ENCODE measurements around the gene CHN2.
A peak's percentile ranks its signal among the peaks of the same experiment; 100 is the strongest.

CHN2 gene

GRCh38 chr7:29406366-29406765 is 211.8 kb downstream of the CHN2 start:
- H3K27ac ChIP-seq (ENCODE audit: insufficient read depth, low read length, poor library complexity, severe bottlenecking): no peak overlapping the region
- no peaks in the 10 kb centered on the region for H3K36me3 ChIP-seq (ENCODE audit: control insufficient read depth, insufficient read depth, low read length)
- no peaks in the 10 kb centered on the region for H3K9me3 ChIP-seq (ENCODE audit: control insufficient read depth, low read length)
- no peaks in the 10 kb centered on the region for H3K27me3 ChIP-seq (replicated peaks; ENCODE audit: control insufficient read depth, insufficient read depth, low read length, poor library complexity, severe bottlenecking)
- no peak overlapping the region for H3K4me3 ChIP-seq (ENCODE audit: insufficient read depth, low read depth, low read length, poor library complexity, severe bottlenecking)
- H3K4me1 ChIP-seq (ENCODE audit: control insufficient read depth, insufficient read depth, low read length, poor library complexity, severe bottlenecking): no peaks in the 10 kb centered on the region
- no peak for DNase-seq

- no peaks in the 10 kb centered on the region for H3K27me3 ChIP-seq (replicated peaks; ENCODE audit: control insufficient read depth, insufficient read depth, low read length, poor library complexity, severe bottlenecking)
- no peak overlapping the region for H3K4me3 ChIP-seq (ENCODE audit: insufficient read depth, low read depth, low read length, poor library complexity, severe bottlenecking)
- no peaks in the 10 kb centered on the region for H3K4me1 ChIP-seq (ENCODE audit: control insufficient read depth, insufficient read depth, low read length, poor library complexity, severe bottlenecking)
- no peaks in the 10 kb centered on the region for H3K36me3 ChIP-seq (ENCODE audit: control insufficient read depth, insufficient read depth, low read length)
- H3K27ac ChIP-seq (ENCODE audit: insufficient read depth, low read length, poor library complexity, severe bottlenecking): no peak overlapping the region
- H3K9me3 ChIP-seq (ENCODE audit: control insufficient read depth, low read length): no peaks in the 10 kb centered on the region
- peak in 1 of 3 donors; percentile 24 for DNase-seq
Observed at GRCh38 chr7:29408841-29409243, 214.3 kb downstream of the CHN2 start.

- no peak for DNase-seq
- H3K4me3 ChIP-seq (ENCODE audit: insufficient read depth, low read depth, low read length, poor library complexity, severe bottlenecking): no peak overlapping the region
- no peaks in the 10 kb centered on the region for H3K36me3 ChIP-seq (ENCODE audit: control insufficient read depth, insufficient read depth, low read length)
- no peaks in the 10 kb centered on the region for H3K27me3 ChIP-seq (replicated peaks; ENCODE audit: control insufficient read depth, insufficient read depth, low read length, poor library complexity, severe bottlenecking)
- no peaks in the 10 kb centered on the region for H3K9me3 ChIP-seq (ENCODE audit: control insufficient read depth, low read length)
- no peaks in the 10 kb centered on the region for H3K4me1 ChIP-seq (ENCODE audit: control insufficient read depth, insufficient read depth, low read length, poor library complexity, severe bottlenecking)
- H3K27ac ChIP-seq (ENCODE audit: insufficient read depth, low read length, poor library complexity, severe bottlenecking): no peak overlapping the region
Observed at GRCh38 chr7:29410996-29411395, 216.4 kb downstream of the CHN2 start.

GRCh38 chr7:29412912-29413311 is 218.3 kb downstream of the CHN2 start:
- no peaks in the 10 kb centered on the region for H3K4me1 ChIP-seq (ENCODE audit: control insufficient read depth, insufficient read depth, low read length, poor library complexity, severe bottlenecking)
- H3K4me3 ChIP-seq (ENCODE audit: insufficient read depth, low read depth, low read length, poor library complexity, severe bottlenecking): no peak overlapping the region
- H3K27ac ChIP-seq (ENCODE audit: insufficient read depth, low read length, poor library complexity, severe bottlenecking): no peak overlapping the region
- H3K36me3 ChIP-seq (ENCODE audit: control insufficient read depth, insufficient read depth, low read length): no peaks in the 10 kb centered on the region
- DNase-seq: no peak
- no peaks in the 10 kb centered on the region for H3K27me3 ChIP-seq (replicated peaks; ENCODE audit: control insufficient read depth, insufficient read depth, low read length, poor library complexity, severe bottlenecking)
- H3K9me3 ChIP-seq (ENCODE audit: control insufficient read depth, low read length): no peaks in the 10 kb centered on the region

- Histone ChIP-seq H3K9me3 (ENCODE audit: control insufficient read depth, low read length) (no peaks in the 10 kb centered on the region), H3K4me3 (ENCODE audit: insufficient read depth, low read depth, low read length, poor library complexity, severe bottlenecking) (no peak overlapping the region), H3K27me3 (replicated peaks; ENCODE audit: control insufficient read depth, insufficient read depth, low read length, poor library complexity, severe bottlenecking) (no peaks in the 10 kb centered on the region), H3K36me3 (ENCODE audit: control insufficient read depth, insufficient read depth, low read length) (no peaks in the 10 kb centered on the region), H3K4me1 (ENCODE audit: control insufficient read depth, insufficient read depth, low read length, poor library complexity, severe bottlenecking) (no peaks in the 10 kb centered on the region), H3K27ac (ENCODE audit: insufficient read depth, low read length, poor library complexity, severe bottlenecking) (no peak overlapping the region)
- no peak for DNase-seq
Observed at GRCh38 chr7:29413626-29414136, 219.1 kb downstream of the CHN2 start.

GRCh38 chr7:29414216-29414615 is 219.6 kb downstream of the CHN2 start:
- no peaks in the 10 kb centered on the region for H3K27me3 ChIP-seq (replicated peaks; ENCODE audit: control insufficient read depth, insufficient read depth, low read length, poor library complexity, severe bottlenecking)
- no peak for DNase-seq
- H3K36me3 ChIP-seq (ENCODE audit: control insufficient read depth, insufficient read depth, low read length): no peaks in the 10 kb centered on the region
- no peak overlapping the region for H3K27ac ChIP-seq (ENCODE audit: insufficient read depth, low read length, poor library complexity, severe bottlenecking)
- no peaks in the 10 kb centered on the region for H3K4me1 ChIP-seq (ENCODE audit: control insufficient read depth, insufficient read depth, low read length, poor library complexity, severe bottlenecking)
- H3K9me3 ChIP-seq (ENCODE audit: control insufficient read depth, low read length): no peaks in the 10 kb centered on the region
- H3K4me3 ChIP-seq (ENCODE audit: insufficient read depth, low read depth, low read length, poor library complexity, severe bottlenecking): no peak overlapping the region

GRCh38 chr7:29415215-29415614 is 220.6 kb downstream of the CHN2 start:
- H3K9me3 ChIP-seq (ENCODE audit: control insufficient read depth, low read length): no peaks in the 10 kb centered on the region
- H3K36me3 ChIP-seq (ENCODE audit: control insufficient read depth, insufficient read depth, low read length): no peaks in the 10 kb centered on the region
- no peaks in the 10 kb centered on the region for H3K4me1 ChIP-seq (ENCODE audit: control insufficient read depth, insufficient read depth, low read length, poor library complexity, severe bottlenecking)
- no peak for DNase-seq
- H3K27me3 ChIP-seq (replicated peaks; ENCODE audit: control insufficient read depth, insufficient read depth, low read length, poor library complexity, severe bottlenecking): no peaks in the 10 kb centered on the region
- no peak overlapping the region for H3K27ac ChIP-seq (ENCODE audit: insufficient read depth, low read length, poor library complexity, severe bottlenecking)
- H3K4me3 ChIP-seq (ENCODE audit: insufficient read depth, low read depth, low read length, poor library complexity, severe bottlenecking): no peak overlapping the region

- H3K9me3 ChIP-seq (ENCODE audit: control insufficient read depth, low read length): no peaks in the 10 kb centered on the region
- H3K27me3 ChIP-seq (replicated peaks; ENCODE audit: control insufficient read depth, insufficient read depth, low read length, poor library complexity, severe bottlenecking): no peaks in the 10 kb centered on the region
- DNase-seq: no peak
- no peak overlapping the region for H3K4me3 ChIP-seq (ENCODE audit: insufficient read depth, low read depth, low read length, poor library complexity, severe bottlenecking)
- no peak overlapping the region for H3K27ac ChIP-seq (ENCODE audit: insufficient read depth, low read length, poor library complexity, severe bottlenecking)
- no peaks in the 10 kb centered on the region for H3K4me1 ChIP-seq (ENCODE audit: control insufficient read depth, insufficient read depth, low read length, poor library complexity, severe bottlenecking)
- no peaks in the 10 kb centered on the region for H3K36me3 ChIP-seq (ENCODE audit: control insufficient read depth, insufficient read depth, low read length)
Observed at GRCh38 chr7:29416276-29416937, 221.8 kb downstream of the CHN2 start.

- H3K27ac ChIP-seq (ENCODE audit: insufficient read depth, low read length, poor library complexity, severe bottlenecking): no peak overlapping the region
- DNase-seq: no peak
- H3K4me1 ChIP-seq (ENCODE audit: control insufficient read depth, insufficient read depth, low read length, poor library complexity, severe bottlenecking): no peaks in the 10 kb centered on the region
- no peak overlapping the region for H3K4me3 ChIP-seq (ENCODE audit: insufficient read depth, low read depth, low read length, poor library complexity, severe bottlenecking)
- H3K27me3 ChIP-seq (replicated peaks; ENCODE audit: control insufficient read depth, insufficient read depth, low read length, poor library complexity, severe bottlenecking): no peaks in the 10 kb centered on the region
- H3K9me3 ChIP-seq (ENCODE audit: control insufficient read depth, low read length): no peaks in the 10 kb centered on the region
- H3K36me3 ChIP-seq (ENCODE audit: control insufficient read depth, insufficient read depth, low read length): no peaks in the 10 kb centered on the region
Observed at GRCh38 chr7:29416938-29417305, 222.3 kb downstream of the CHN2 start.

GRCh38 chr7:29418056-29418455 is 223.5 kb downstream of the CHN2 start:
- H3K9me3 ChIP-seq (ENCODE audit: control insufficient read depth, low read length): no peaks in the 10 kb centered on the region
- no peaks in the 10 kb centered on the region for H3K27me3 ChIP-seq (replicated peaks; ENCODE audit: control insufficient read depth, insufficient read depth, low read length, poor library complexity, severe bottlenecking)
- H3K27ac ChIP-seq (ENCODE audit: insufficient read depth, low read length, poor library complexity, severe bottlenecking): no peak overlapping the region
- H3K36me3 ChIP-seq (ENCODE audit: control insufficient read depth, insufficient read depth, low read length): no peaks in the 10 kb centered on the region
- no peaks in the 10 kb centered on the region for H3K4me1 ChIP-seq (ENCODE audit: control insufficient read depth, insufficient read depth, low read length, poor library complexity, severe bottlenecking)
- no peak overlapping the region for H3K4me3 ChIP-seq (ENCODE audit: insufficient read depth, low read depth, low read length, poor library complexity, severe bottlenecking)
- DNase-seq: no peak

Measured in effector memory CD4-positive, alpha-beta T cell (primary cell).